DMS53 (cell line): ENCODE data around the gene C17orf50.

Source experiments
- DNase-seq: peaks from one replicate; lab custom pipeline; 2025; lab: John Stamatoyannopoulos, UW

The C17orf50 gene

DNA sequence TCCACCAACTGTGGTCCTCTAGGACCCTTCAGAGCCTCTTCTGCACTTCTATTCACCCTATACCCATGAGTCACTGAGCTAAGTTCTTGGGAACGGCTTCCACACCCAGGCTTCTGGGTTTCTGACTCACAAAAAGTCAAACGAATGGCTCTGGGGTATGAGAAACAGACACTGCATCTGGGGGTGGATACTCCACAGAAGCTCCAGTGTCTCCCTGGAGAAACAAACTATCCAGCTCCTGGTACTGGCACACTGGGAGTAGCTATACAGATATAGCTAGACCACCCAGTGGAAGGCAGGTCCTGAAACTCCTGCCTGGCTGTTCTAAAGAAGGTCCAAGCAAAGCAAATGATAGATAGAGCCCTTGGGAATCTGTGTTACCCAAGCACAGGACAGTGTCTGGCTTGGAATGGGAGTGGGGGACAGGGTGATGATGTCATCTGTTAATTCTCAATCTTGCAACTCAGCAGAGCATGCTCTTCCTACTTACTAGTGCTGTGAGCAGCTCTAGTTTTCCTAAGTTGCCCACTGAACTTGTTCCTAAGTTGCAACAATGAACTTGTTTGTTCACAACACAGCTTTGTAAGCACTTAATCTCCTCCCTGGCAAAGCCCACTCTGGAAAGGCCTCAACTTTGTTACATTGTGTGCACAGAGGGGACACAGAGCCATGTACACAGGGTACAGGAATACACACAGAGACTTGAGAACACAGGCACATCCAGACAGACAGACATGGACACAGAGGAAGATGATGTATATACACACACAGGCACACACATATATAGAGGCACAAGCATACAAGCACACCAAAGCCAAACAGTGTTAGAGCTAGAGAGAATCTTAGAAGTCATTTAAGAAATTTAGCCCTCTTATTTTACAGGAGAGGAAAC, 28.0 kb downstream of the C17orf50 start:
- DNase-seq = no peak

DNA sequence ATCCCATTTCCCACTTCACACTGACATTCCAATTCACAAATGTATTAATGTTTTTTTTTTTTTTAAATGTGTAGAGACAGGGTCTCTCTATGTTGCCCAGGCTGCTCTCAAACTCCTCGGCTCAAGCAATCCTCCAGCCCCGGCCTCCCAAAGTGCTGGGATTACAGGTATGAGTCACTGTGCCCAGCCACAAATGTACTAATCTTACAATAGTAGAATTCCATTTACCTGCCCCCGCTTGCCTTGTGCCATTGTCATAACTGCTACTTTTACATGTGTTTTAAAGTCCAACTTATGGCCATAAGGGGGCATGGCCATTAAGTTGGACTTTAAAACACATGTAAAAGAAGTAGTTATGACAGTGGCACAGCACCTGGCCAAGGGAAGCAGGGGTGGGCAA, 30.2 kb downstream of the C17orf50 start:
- no peak for DNase-seq

GRCh38 chr17:35791681-35792350, 31.1 kb downstream of the C17orf50 start:
- no peak for DNase-seq

DNA sequence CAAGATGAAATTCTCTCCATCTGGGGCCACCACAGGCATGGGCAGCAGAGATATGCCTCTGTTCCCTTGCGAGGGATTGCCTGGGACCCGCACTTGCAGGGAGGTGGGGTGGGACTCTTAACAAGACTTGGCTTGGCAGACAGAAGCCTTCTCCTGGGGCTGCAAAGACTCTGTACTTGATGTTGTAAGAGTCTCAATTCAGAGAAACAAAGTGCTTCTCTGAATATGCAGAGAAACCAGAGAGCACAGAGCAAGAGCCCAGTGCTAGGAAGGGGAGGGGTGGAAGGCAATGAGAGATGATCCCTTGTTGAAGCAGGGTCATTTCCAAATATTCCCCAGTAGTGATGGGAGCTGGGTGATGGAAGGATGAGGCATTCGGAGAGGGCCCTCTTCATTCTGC, 32.6 kb downstream of the C17orf50 start:
- no peak for DNase-seq

- DNase-seq = peak; percentile 74
Measured at GRCh38 chr17:35795007-35795870, 34.6 kb downstream of the C17orf50 start, which contains the start of gene MMP28. Gene MMP28, minus strand, starts transcription at chr17:35795641. Its CDS starts 264 bp downstream, at chr17:35795377.

GRCh38 chr17:35795871-35796265, 35.2 kb downstream of the C17orf50 start:
- no peak for DNase-seq

GRCh38 chr17:35796942-35797341, 36.3 kb downstream of the C17orf50 start:
- no peak for DNase-seq

DNA sequence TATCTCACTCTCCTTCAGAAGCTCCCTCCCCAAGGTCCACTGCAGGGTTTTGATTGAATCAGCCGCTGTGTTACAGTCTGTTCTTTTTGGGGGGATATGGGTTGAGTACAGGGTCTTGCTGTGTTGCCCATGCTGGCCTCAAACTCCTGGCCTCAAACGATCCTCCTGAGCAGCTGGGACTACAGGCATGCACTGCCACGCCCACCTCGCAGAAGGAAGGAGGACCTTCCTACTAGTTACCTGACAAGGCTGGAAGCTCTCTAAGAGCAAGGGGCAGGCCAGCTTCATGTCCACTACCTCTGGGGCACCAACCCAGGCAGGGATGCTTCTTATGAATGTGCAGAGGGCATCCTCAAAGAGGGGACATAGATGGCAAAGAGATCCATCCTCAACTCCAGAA, 36.7 kb downstream of the C17orf50 start:
- no peak for DNase-seq

GRCh38 chr17:35797918-35798317, 37.2 kb downstream of the C17orf50 start:
- DNase-seq = no peak

- DNase-seq = no peak
Measured at GRCh38 chr17:35799942-35800341, 39.3 kb downstream of the C17orf50 start.

DNA sequence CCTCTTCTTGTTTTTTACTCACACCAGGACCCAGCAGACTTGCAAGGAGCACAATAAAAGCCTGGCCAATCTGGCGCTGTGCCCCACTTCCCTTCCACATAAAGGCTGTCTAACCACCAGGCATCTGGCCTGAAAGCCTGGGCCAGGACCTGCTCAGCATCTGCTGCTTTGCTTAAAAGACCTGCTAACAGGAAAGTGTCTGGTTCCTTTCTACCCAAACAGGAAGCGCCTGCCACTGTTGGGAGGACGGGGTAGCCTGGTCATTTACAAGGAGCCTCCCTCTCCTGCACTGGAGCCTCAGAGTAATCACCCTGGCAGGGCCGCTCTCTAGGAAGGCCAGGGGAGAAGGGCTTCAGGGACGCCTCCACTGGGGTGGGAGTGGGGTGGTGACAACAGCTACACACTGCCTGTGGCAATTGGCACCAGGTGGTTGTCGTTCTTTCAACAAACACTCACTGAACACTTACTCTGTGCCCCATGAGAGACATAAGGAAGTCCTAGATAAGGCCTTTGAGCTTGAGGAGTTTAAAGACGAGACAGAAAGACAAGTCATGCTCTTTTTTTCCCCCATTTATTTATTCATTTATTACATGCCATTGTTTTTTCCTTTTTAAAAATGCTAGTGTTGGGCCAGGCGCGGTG, 41.0 kb downstream of the C17orf50 start:
- no peak for DNase-seq

DNA sequence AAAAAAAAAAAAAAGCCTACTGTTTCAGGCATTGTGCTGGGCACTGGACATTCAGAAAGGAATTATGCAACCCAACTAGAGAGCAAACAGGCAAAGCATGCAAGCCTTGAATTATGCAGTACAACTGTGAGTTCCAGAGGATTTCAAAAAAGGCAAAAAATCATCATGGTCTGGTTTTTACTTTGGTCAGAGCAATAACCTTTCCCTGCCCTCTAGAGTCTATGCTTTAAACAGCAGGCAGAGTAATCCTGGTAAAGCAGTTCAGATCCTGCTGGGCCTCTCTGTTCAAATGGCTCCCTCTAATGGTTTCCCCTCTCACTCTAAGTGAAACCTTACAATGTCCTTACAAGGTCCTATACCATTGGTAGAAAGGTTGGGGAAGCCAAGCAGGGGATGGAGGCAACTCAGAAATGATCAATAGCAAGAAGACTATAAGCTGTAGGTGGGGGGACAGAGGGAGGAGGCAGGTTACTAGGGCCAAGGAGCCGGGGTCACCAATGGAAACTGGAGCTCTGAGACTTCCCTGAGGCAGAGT, 44.0 kb downstream of the C17orf50 start:
- DNase-seq = peak; percentile 89

GRCh38 chr17:35807371-35808144, 46.9 kb downstream of the C17orf50 start:
- DNase-seq = no peak

DNA sequence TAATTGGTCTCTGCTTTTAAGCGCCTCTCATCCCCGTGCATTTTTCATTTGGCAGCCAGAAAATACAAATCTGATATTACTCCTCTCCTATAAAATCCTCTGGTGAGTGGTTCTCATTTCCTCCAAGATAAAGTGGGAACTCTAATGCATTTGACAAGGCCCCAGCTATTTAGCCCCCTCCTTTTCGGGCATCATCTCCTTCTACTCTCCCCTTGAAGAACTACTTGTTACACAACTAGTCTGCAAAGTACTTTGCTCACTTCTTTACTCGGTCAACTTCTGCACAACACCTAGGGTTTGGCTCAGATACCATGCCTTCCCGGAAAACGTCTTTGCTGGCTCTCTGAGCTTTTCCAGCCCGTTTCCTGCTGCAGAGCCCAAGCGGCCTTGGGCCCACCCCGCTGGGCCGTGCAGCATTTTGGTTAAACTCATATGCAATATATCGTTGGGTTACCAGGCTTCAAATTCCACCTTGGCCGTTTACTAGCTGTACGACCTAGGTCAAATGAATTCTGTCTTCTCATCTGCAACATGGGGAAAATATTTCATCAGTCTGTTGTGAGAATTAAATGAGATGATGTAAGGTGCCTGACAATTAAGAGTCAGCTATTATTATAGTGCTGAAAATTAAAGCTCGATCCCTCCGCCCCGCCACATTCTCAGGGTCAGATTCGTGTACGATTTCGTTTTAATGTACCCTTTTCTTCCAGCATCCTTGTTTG, 47.7 kb downstream of the C17orf50 start:
- DNase-seq = no peak

DNA sequence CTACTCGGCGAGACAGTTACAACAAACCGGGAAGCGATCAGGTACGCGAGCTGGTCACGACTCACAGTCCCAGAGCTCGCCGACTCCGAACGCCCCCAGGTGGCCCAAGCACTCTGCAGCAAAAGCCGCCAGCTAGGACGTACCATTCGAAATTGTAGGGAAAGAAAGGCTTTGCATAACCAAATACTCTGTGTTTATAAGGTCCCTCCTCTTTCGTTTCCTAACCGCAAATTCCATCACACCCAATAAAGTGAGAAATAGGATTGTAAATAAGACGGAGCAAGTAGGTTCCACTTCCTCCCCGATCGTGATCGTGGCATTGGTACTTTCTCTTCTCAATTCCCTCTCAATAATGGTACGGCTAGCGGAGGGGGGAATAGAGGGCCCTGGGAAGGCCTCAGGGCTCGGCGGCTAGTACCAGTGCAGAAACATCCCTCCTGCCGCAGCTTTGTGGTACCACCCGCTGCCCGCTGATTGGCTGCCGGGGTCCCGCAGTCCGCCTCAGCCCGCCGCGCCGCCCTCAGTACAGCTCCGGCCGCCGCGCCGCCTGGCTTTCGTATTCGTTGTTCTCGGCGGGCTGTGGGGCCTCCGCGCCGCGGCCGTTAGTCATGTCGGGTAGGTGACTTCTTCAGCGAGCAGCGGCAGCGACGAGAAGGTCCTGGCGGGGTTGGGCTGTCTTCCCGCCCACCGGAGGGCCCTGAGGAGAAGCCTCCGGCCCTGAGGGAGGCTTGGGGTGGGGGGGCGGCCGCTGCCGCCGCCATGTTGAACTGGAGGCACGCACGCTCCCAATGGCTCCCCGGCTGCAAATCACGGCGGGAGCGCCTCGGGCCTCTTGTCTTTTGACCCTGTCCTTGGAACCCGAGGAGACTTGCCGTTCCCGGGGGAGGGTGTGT, 48.5 kb downstream of the C17orf50 start, which contains the start of gene TAF15:
TAF15 (plus strand) TSS at position 523 of the 893 bp plus-strand sequence; CDS start at position 609, 86 bp downstream.
- peak; percentile 98 for DNase-seq

DNA sequence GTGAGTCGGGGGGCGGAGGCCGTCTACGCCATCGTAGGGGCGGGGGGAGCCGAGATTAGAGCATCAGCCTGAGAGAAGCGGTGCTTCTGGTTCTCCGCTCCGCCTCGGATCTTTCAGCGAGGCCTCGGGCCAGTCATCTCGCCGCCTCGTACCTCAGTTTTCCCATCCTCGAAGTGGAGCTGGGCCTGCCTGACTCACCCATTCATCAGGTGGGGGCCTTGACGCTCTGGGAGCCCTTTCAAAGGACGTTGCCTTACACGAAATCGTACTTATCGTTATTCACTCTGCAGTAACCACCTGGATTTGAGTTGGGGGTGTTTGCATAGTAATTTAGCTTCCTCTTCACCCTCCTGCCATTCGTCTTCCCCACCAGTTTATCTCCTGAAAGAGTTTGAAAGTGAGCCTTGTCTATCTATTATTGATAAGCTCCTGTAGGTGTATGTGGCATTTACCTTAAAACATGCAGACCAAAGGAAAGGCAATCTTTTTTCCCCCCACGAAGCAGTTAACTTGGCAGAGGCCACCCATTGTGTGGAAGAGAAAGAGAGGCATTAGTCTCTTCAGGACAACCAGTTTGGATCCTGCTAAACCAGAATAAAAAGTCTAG, 49.3 kb downstream of the C17orf50 start:
- DNase-seq = peak; percentile 68

- DNase-seq = no peak
Measured at GRCh38 chr17:35811759-35812158, 51.1 kb downstream of the C17orf50 start.

- DNase-seq = no peak
Measured at GRCh38 chr17:35812456-35812855, 51.8 kb downstream of the C17orf50 start.
